HCT116 (cell line): Measurements from ENCODE around the gene ABR. TPM values are rescaled to one million over a fixed set of nuclear protein-coding genes. Genes with fewer than 3 reads are reported as not detected.

Experiments
- ATAC-seq: fragments of 200-7000 bp; cut with Tn5 transposase; 2 replicates; pipeline ENCODE4 v1.9.1; 2020; ENCODE audit warnings: mild to moderate bottlenecking, moderate library complexity
- BruUV-seq: library from RNA; stranded (reverse); fragments of 400-500 nt; replicated peaks from 2 replicates; lab custom pipeline; 2021; lab: Mats Ljungman, UMichigan
- CTCF ChIA-PET: fragments of 300-600 bp; sonication (Branson Sonifier 250); formaldehyde crosslinking; loops from one replicate; lab custom pipeline; 2021; ENCODE audit warnings: antibody characterized with exemption; lab: Charles Lee
- POLR2A ChIA-PET: fragments of 300-600, 350-600 bp; sonication (Branson Sonifier 250); formaldehyde crosslinking; loops from one replicate; lab custom pipeline; 2021; ENCODE audit warnings: antibody characterized with exemption; lab: Charles Lee
- RAD21 ChIA-PET, 2 experiments: fragments of 300-600 bp; sonication (Branson Sonifier 250); formaldehyde crosslinking; loops; one replicate each; lab custom pipeline; 2023; ENCODE audit warnings: low total read pairs in 2 of 2; ENCODE audit not compliant: uncharacterized antibody in 2 of 2, unreplicated experiment in 2 of 2, low non-redundant PET in 1 of 2; lab: Charles Lee
- DNase-seq: peaks from one replicate; pipeline ENCODE4 v3.0.0-alpha.2; 2010; ENCODE audit warnings: low read depth, low spot score
- H2AFZ ChIP-seq: fragments of 200-600 bp; shearing (Covaris generic), sonication (generic); 2 replicates; pipeline ENCODE4 v1.6.1; 2017; ENCODE audit warnings: low read depth, mixed run types, mixed read lengths, antibody characterized with exemption, low read length; ENCODE audit not compliant: poor library complexity, severe bottlenecking
- H3K27ac ChIP-seq: 2 replicates; pipeline ENCODE4 v1.5.1; 2012; ENCODE audit warnings: low read depth, low read length
- H3K27me3 ChIP-seq: fragments of 200-600 bp; sonication (generic); 2 replicates; pipeline ENCODE4 v1.6.1; 2016; ENCODE audit warnings: mixed run types, low read length, mixed read lengths; ENCODE audit not compliant: insufficient read depth
- H3K36me3 ChIP-seq, 2 experiments: fragments of 200-500 bp in 1 of 2; fragments of 200-600 bp in 1 of 2; sonication (Bioruptor generic) in 1 of 2; sonication (generic) in 1 of 2; 2 replicates each; pipeline versions ENCODE4 v1.5.1 to v1.6.1; 2014 to 2016; ENCODE audit warnings: low read length in 2 of 2, inconsistent platforms in 1 of 2, mixed read lengths in 1 of 2, mixed run types in 1 of 2; ENCODE audit not compliant: insufficient read depth in 2 of 2, control insufficient read depth in 1 of 2
- H3K4me1 ChIP-seq, 2 experiments: fragments of 200-600 bp in 1 of 2; sonication (generic) in 1 of 2; 2 replicates each; pipeline versions ENCODE4 v1.5.1 to v1.6.1; 2012 to 2017; ENCODE audit warnings: low read length in 2 of 2, inconsistent platforms in 1 of 2, mild to moderate bottlenecking in 1 of 2, mixed read lengths in 1 of 2, mixed run types in 1 of 2, moderate library complexity in 1 of 2; ENCODE audit not compliant: insufficient read depth in 2 of 2, control insufficient read depth in 1 of 2
- H3K4me2 ChIP-seq: fragments of 200-600 bp; sonication (generic); 2 replicates; pipeline ENCODE4 v1.6.1; 2017; ENCODE audit warnings: mixed run types, low read length, mixed read lengths
- H3K4me3 ChIP-seq, 2 experiments: fragments of 200-600 bp in 1 of 2; sonication (generic) in 1 of 2; replicated peaks in 1 of 2; 2 replicates each; pipeline ENCODE4 v1.5.1; 2011 to 2016; ENCODE audit warnings: low read length in 2 of 2, control low read depth in 1 of 2, low read depth in 1 of 2, mild to moderate bottlenecking in 1 of 2, mixed read lengths in 1 of 2, mixed run types in 1 of 2
- H3K79me2 ChIP-seq: fragments of 200-600 bp; sonication (generic); 2 replicates; pipeline ENCODE4 v1.6.1; 2017; ENCODE audit warnings: mild to moderate bottlenecking, mixed run types, low read length, moderate library complexity, mixed read lengths; ENCODE audit not compliant: insufficient read depth
- H3K9ac ChIP-seq: fragments of 200-600 bp; sonication (generic); 2 replicates; pipeline ENCODE4 v1.6.1; 2016; ENCODE audit warnings: low read length, mixed read lengths
- H3K9me2 ChIP-seq: fragments of 200-600 bp; sonication (generic), shearing (Covaris generic); 2 replicates; pipeline ENCODE4 v1.6.1; 2017; ENCODE audit warnings: mixed run types, mild to moderate bottlenecking, moderate library complexity; ENCODE audit not compliant: insufficient read depth
- H3K9me3 ChIP-seq, 2 experiments: fragments of 200-500 bp in 1 of 2; fragments of 200-600 bp in 1 of 2; sonication (Bioruptor generic) in 1 of 2; sonication (generic) in 1 of 2; 2 replicates each; pipeline ENCODE4 v1.6.1; 2014 to 2017; ENCODE audit warnings: low read length in 2 of 2, mixed read lengths in 2 of 2, inconsistent platforms in 1 of 2, low read depth in 1 of 2, mild to moderate bottlenecking in 1 of 2, mixed run types in 1 of 2, moderate library complexity in 1 of 2; ENCODE audit not compliant: control insufficient read depth in 1 of 2, insufficient read depth in 1 of 2
- H4K20me1 ChIP-seq: fragments of 200-600 bp; sonication (generic), shearing (Covaris generic); 2 replicates; pipeline ENCODE4 v1.6.1; 2017; ENCODE audit warnings: mixed run types, mild to moderate bottlenecking, moderate library complexity; ENCODE audit not compliant: insufficient read depth
- CEBPB ChIP-seq: IDR thresholded peaks from 2 replicates; pipeline ENCODE4 v1.6.1; 2012; ENCODE audit warnings: low read depth
- CTCF ChIP-seq, 3 experiments: fragments of 200-600 bp in 1 of 3; sonication (generic) in 1 of 3; IDR thresholded peaks in 2 of 3; conservative IDR thresholded peaks in 1 of 3; 2 replicates each; pipeline ENCODE4 v1.5.1; 2012 to 2017; ENCODE audit warnings: low read depth in 2 of 3, low read length in 2 of 3, antibody characterized with exemption in 1 of 3, borderline replicate concordance in 1 of 3, control low read depth in 1 of 3, mild to moderate bottlenecking in 1 of 3, mixed read lengths in 1 of 3, mixed run types in 1 of 3, moderate library complexity in 1 of 3; ENCODE audit not compliant: insufficient read depth in 1 of 3
- ELF1 ChIP-seq: IDR thresholded peaks from 2 replicates; pipeline ENCODE4 v1.6.1; 2012; ENCODE audit warnings: low read depth, borderline replicate concordance
- EZH2 ChIP-seq: fragments of 200-600 bp; sonication (generic); IDR thresholded peaks from 2 replicates; pipeline ENCODE4 v1.6.1; 2017; ENCODE audit warnings: antibody characterized with exemption, mixed run types
- FOSL1 ChIP-seq: IDR thresholded peaks from 2 replicates; pipeline ENCODE4 v1.6.1; 2012; ENCODE audit warnings: low read depth
- JUND ChIP-seq: IDR thresholded peaks from 2 replicates; pipeline ENCODE4 v1.6.1; 2012
- POLR2AphosphoS5 ChIP-seq: IDR thresholded peaks from 2 replicates; pipeline ENCODE4 v1.6.1; 2011; ENCODE audit warnings: mild to moderate bottlenecking, low read depth, low read length, moderate library complexity
- RAD21 ChIP-seq: IDR thresholded peaks from 2 replicates; pipeline ENCODE4 v1.6.1; 2012; ENCODE audit warnings: low read depth, mild to moderate bottlenecking
- REST ChIP-seq: IDR thresholded peaks from 2 replicates; pipeline ENCODE4 v1.6.1; 2012; ENCODE audit warnings: low read depth
- SIN3A ChIP-seq: IDR thresholded peaks from 2 replicates; pipeline ENCODE4 v1.6.1; 2012; ENCODE audit warnings: low read depth
- SP1 ChIP-seq: IDR thresholded peaks from 2 replicates; pipeline ENCODE4 v1.6.1; 2012; ENCODE audit warnings: low read depth
- SRF ChIP-seq: IDR thresholded peaks from 2 replicates; pipeline ENCODE4 v1.6.1; 2012; ENCODE audit warnings: low read depth
- YY1 ChIP-seq: IDR thresholded peaks from 2 replicates; pipeline ENCODE4 v1.6.1; 2011; ENCODE audit warnings: low read length, low read depth, moderate library complexity, mild to moderate bottlenecking; ENCODE audit not compliant: insufficient replicate concordance; ENCODE audit errors: extremely low read depth
- ZFX ChIP-seq: fragments of 450-650 bp; IDR thresholded peaks from 2 replicates; pipeline ENCODE4 v1.6.1; 2017
- ZNF274 ChIP-seq: fragments of 200-500 bp; sonication (Bioruptor generic); IDR thresholded peaks from 2 replicates; pipeline ENCODE4 v1.6.1; 2014; ENCODE audit warnings: mild to moderate bottlenecking, low read depth, low read length, inconsistent platforms
- intact Hi-C: fragments of 100-400 bp; cut with micrococcal nuclease; formaldehyde crosslinking; loops from 2 replicates; pipeline ENCODE4 v1.10.0; 2022
- total RNA-seq: library from RNA; stranded (reverse); gene quantifications from one replicate; pipeline ENCODE4 v1.2.1, GENCODE V29; 2021; ENCODE audit not compliant: unreplicated experiment

Gene ABR
- total RNA-seq, 1 experiment from 2014 or later: 58.5 TPM

- no peaks in the 10 kb centered on the region for H3K9me2 ChIP-seq
- no peak overlapping the region for H3K9ac ChIP-seq
- intact Hi-C loops: no loop called here
- RAD21 ChIA-PET: no interaction called here
- no peaks in the 10 kb centered on the region for H4K20me1 ChIP-seq
- no peak overlapping the region for H3K4me2 ChIP-seq
- no peaks in the 10 kb centered on the region for H3K27me3 ChIP-seq
- TF ChIP-seq SP1 (no peak), JUND (no peak), SRF (no peak), RAD21 (no peak), YY1 (no peak), SIN3A (no peak), EZH2 (no peak), POLR2AphosphoS5 (no peak), CTCF (IDR thresholded peaks at IDR 0.05 in 2 of 3, conservative IDR thresholded peaks at IDR 0.05 in 1 of 3; ENCODE audit: borderline replicate concordance in 1 of 3, insufficient read depth in 1 of 3, low read depth in 2 of 3, low read length in 2 of 3) (no peak), REST (no peak), ZNF274 (no peak), ZFX (no peak), FOSL1 (no peak), ELF1 (no peak), CEBPB (no peak)
- H3K79me2 ChIP-seq: peaks cover 8% of the 10 kb centered on the region; the same call in 1 of the 2 replicates
- H3K9me3 ChIP-seq: no peaks in the 10 kb centered on the region
- DNase-seq (no peak), ATAC-seq (no peak)
- no peak overlapping the region for H3K4me3 ChIP-seq
- no peak overlapping the region for H3K27ac ChIP-seq
- H3K4me1 ChIP-seq: no peaks in the 10 kb centered on the region
- POLR2A ChIA-PET: no interaction called here
- no peak overlapping the region for H2AFZ ChIP-seq
- BruUV-seq: no TSS peak
- CTCF ChIA-PET: interaction anchor here (1.5 kb wide), 1 partner anchor 51 kb away, joined by 3 read pairs; no protein-coding TSS in a partner anchor
- peaks cover 24 to 33% of the 10 kb centered on the region in 2 experiments for H3K36me3 ChIP-seq
Observed at GRCh38 chr17:1004769-1005295, 174.9 kb downstream of the ABR start.
